Adrenal gland (tissue), 12 donors: Measurements from ENCODE around the gene HELT. TPM values are rescaled to one million over a fixed set of nuclear protein-coding genes. Genes with fewer than 3 reads are reported as not detected.

Experiments
- DNase-seq, 7 donors: peaks; one replicate each; pipeline ENCODE4 v3.0.0-alpha.2; 2019 to 2020
- H3K27ac ChIP-seq, 5 donors: fragments of 200-600 bp; sonication (generic) in 4 of 5; 1 replicate in 3 of 5; 2 replicates in 2 of 5; pipeline versions ENCODE4 v1.5.1 to v1.8.0; 2016 to 2020; ENCODE audit warnings: mild to moderate bottlenecking in 1 of 5
- H3K27me3 ChIP-seq: fragments of 200-600 bp; 2 replicates; pipeline ENCODE4 v1.8.0; 2021
- H3K36me3 ChIP-seq, 2 donors: fragments of 200-600 bp; replicated peaks in 1 of 2; 1 replicate in 1 of 2; 2 replicates in 1 of 2; pipeline versions ENCODE4 v1.5.1 to v1.8.0; 2018 to 2022
- H3K4me1 ChIP-seq, 2 donors: fragments of 200-600 bp; replicated peaks in 1 of 2; 1 replicate in 1 of 2; 2 replicates in 1 of 2; pipeline versions ENCODE4 v1.5.1 to v1.8.0; 2018 to 2021
- H3K4me3 ChIP-seq, 4 donors: fragments of 200-600 bp; sonication (generic) in 3 of 4; one replicate each; pipeline ENCODE4 v1.5.1; 2016 to 2018
- H3K9me3 ChIP-seq, 3 donors: fragments of 200-600 bp; sonication (generic) in 1 of 3; replicated peaks in 1 of 3; 1 replicate in 2 of 3; 2 replicates in 1 of 3; pipeline versions ENCODE4 v1.5.1 to v1.8.0; 2016 to 2021
- CTCF ChIP-seq, 6 experiments: fragments of 450-650 bp in 4 of 6; fragments of 200-600 bp in 2 of 6; sonication (generic) in 1 of 6; IDR thresholded peaks; 1 replicate in 5 of 6; 2 replicates in 1 of 6; pipeline versions ENCODE4 v1.5.1 to v1.8.0; 2016 to 2021; ENCODE audit warnings: antibody characterized with exemption in 6 of 6, mild to moderate bottlenecking in 2 of 6, moderate library complexity in 1 of 6
- POLR2A ChIP-seq, 2 donors: fragments of 450-650 bp; IDR thresholded peaks; one replicate each; pipeline ENCODE4 v1.6.1; 2017; ENCODE audit warnings: antibody characterized with exemption in 2 of 2, mild to moderate bottlenecking in 2 of 2, moderate library complexity in 1 of 2
- WGBS, 4 donors: extraction: QIAGEN DNeasy Blood & Tissue Kit in 2 of 4; methylation state at CpG; one replicate each; pipeline versions ENCODE4 v1.1.5 to v1.1.7; 2013 to 2017; 5-methylcytosine and 5-hydroxymethylcytosine counted together
- intact Hi-C, 2 donors: fragments of 100-400 bp; cut with DNase I; formaldehyde crosslinking; loops; one replicate each; pipeline versions ENCODE4 v1.14.1 to v1.15.0; 2022 to 2023
- polyA plus RNA-seq, 3 donors: library from polyadenylated mRNA; stranded (reverse); fragments of 200-250 nt in 2 of 3; fragments of 350-450 nt in 1 of 3; fragmentation: Illumina TruSeq in 1 of 3; extraction: RNeasy Lipid Tissue Mini Kit (QIAGEN cat#74804) in 1 of 3; gene quantifications; one replicate each; pipeline ENCODE4 v1.2.3, GENCODE V29; 2013 to 2014
- total RNA-seq, 9 donors: library from RNA; depleted of rRNA in 4 of 9; stranded (reverse); fragments of >200 nt in 4 of 9; fragments of 120-200 nt in 1 of 9; fragmentation: NEBNext Ultra II Directional in 1 of 9; extraction: Animal tissue kit (Norgen Biotek cat#: 25700) in 1 of 9; gene quantifications; one replicate each; pipeline versions ENCODE4 v1.1.0 to v1.2.4, GENCODE V29; 2013 to 2023
- donor health status: healthy with polysubstance abuse.
- donor health status: Bipolar disorder and iron deficiency.
- donor health status: DM: yes; HTN: yes; CAD: no.
- donor health status: DM: no; HTN: no; CAD: no.
- donor health status: DM: no; HTN: no; CAD: no.
- donor health status: DM: yes; HTN: yes; CAD: no.

HELT gene
- total and polyA plus RNA-seq, 12 donors, result not detected

GRCh38 chr4:184991860-184992259, 26.4 kb upstream of the HELT start:
- Histone ChIP-seq H3K36me3 (no peaks in the 10 kb centered on the region), H3K4me1 (no peaks in the 10 kb centered on the region), H3K27me3 (peaks cover 4% of the 10 kb centered on the region), H3K9me3 (no peaks in the 10 kb centered on the region), H3K27ac (no peak overlapping the region), H3K4me3 (no peak overlapping the region)
- intact Hi-C loops, result no loop called here
- TF ChIP-seq POLR2A (IDR thresholded peaks at IDR 0.05) (no peak), CTCF (IDR thresholded peaks at IDR 0.05) (no peak)
- no peak for DNase-seq
- 70 to 88% (median 73%) methylated on average over 6 of the region's 6 CpGs for WGBS, 4 donors

- intact Hi-C loops, result no loop called here
- Histone ChIP-seq H3K9me3 (no peaks in the 10 kb centered on the region), H3K27ac (no peak overlapping the region), H3K36me3 (no peaks in the 10 kb centered on the region), H3K4me3 (no peak overlapping the region), H3K4me1 (no peaks in the 10 kb centered on the region), H3K27me3 (peaks cover 4% of the 10 kb centered on the region)
- TF ChIP-seq POLR2A (IDR thresholded peaks at IDR 0.05) (no peak), CTCF (IDR thresholded peaks at IDR 0.05) (no peak)
- WGBS, 4 donors, result 71 to 81% (median 75%) methylated on average over 15 of the region's 15 CpGs
- DNase-seq, result no peak
Measured at GRCh38 chr4:184992422-184992821, 25.9 kb upstream of the HELT start.

GRCh38 chr4:184993247-184993646, 25.0 kb upstream of the HELT start:
- Histone ChIP-seq H3K36me3 (no peaks in the 10 kb centered on the region), H3K4me3 (no peak overlapping the region), H3K27me3 (peaks cover 4% of the 10 kb centered on the region), H3K9me3 (no peaks in the 10 kb centered on the region), H3K4me1 (no peaks in the 10 kb centered on the region), H3K27ac (no peak overlapping the region)
- intact Hi-C loops, result no loop called here
- WGBS, 4 donors, result 31 to 58% (median 47%) methylated on average over 3 of the region's 3 CpGs
- TF ChIP-seq POLR2A (IDR thresholded peaks at IDR 0.05), result no peak
- no peak for TF ChIP-seq CTCF (IDR thresholded peaks at IDR 0.05)
- DNase-seq, result no peak

- 64 to 82% (median 72%) methylated on average over 18 of the region's 18 CpGs for WGBS, 4 donors
Measured at GRCh38 chr4:184994010-184994622, 24.2 kb upstream of the HELT start.

More at GRCh38 chr4:184994010-184994622, 24.2 kb upstream of the HELT start:
- Histone ChIP-seq H3K27ac (no peak overlapping the region), H3K27me3 (peaks cover 4% of the 10 kb centered on the region), H3K9me3 (no peaks in the 10 kb centered on the region), H3K4me1 (no peaks in the 10 kb centered on the region), H3K4me3 (no peak overlapping the region), H3K36me3 (no peaks in the 10 kb centered on the region)
- intact Hi-C loops, result no loop called here
- DNase-seq, result no peak
- TF ChIP-seq POLR2A (IDR thresholded peaks at IDR 0.05), result no peak
- no peak for TF ChIP-seq CTCF (IDR thresholded peaks at IDR 0.05)
